NCI-H748 (cell line): ENCODE data around the gene DDX42.
"Not testable (repeated sequence)": the region's sequence is repeated elsewhere in the genome, so short reads cannot be mapped to it uniquely, and the experiment has no call there.

Experiments used
- DNase-seq: peaks from one replicate; lab custom pipeline; 2025; ENCODE audit not compliant: unreplicated experiment; lab: John Stamatoyannopoulos, UW

The DDX42 gene

GRCh38 chr17:63780507-63780906, 6.5 kb downstream of the DDX42 start:
- no peak for DNase-seq

- DNase-seq, result no peak
Observed at GRCh38 chr17:63780928-63781327, 7.0 kb downstream of the DDX42 start.

GRCh38 chr17:63783522-63783921, 9.6 kb downstream of the DDX42 start:
- DNase-seq, result no peak

DNA sequence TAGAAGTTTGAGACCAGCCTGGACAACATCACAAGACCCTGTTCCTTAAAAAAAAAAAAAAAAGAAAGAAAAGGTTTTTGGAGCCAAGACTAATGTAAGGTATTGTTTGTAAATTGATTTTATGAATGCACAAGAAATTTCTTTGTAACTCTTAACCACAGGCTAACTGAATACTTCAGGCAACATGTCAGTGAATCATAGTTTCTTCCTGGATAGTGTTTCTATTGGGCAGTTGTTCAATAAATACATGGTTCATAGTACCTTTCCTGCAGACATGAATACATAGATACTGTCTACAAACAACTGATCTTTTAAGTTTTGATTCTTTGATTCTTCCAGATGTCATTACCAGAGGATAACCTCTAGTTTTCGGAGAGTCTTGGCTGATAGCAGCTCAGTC, 11.6 kb downstream of the DDX42 start:
- no peak for DNase-seq

DNA sequence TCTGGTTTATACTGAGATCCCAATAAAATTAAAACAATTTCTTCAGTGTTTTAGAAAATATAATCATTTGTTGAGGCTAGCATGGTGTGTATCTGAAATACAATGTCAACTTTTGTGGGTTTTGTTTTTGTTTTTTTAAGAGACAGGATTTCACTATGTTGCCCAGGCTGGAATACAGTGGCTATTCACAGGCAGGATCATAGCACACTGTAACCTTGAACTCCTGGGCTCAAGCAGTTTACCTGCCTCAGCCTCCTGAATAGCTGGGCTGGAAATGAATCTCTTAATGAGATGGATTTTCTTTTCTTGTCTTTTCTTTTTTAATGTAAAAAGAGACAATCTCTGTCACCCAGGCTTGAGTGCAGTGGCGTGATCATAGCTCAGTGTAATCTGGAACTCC, 12.1 kb downstream of the DDX42 start:
- DNase-seq, result no peak

DNA sequence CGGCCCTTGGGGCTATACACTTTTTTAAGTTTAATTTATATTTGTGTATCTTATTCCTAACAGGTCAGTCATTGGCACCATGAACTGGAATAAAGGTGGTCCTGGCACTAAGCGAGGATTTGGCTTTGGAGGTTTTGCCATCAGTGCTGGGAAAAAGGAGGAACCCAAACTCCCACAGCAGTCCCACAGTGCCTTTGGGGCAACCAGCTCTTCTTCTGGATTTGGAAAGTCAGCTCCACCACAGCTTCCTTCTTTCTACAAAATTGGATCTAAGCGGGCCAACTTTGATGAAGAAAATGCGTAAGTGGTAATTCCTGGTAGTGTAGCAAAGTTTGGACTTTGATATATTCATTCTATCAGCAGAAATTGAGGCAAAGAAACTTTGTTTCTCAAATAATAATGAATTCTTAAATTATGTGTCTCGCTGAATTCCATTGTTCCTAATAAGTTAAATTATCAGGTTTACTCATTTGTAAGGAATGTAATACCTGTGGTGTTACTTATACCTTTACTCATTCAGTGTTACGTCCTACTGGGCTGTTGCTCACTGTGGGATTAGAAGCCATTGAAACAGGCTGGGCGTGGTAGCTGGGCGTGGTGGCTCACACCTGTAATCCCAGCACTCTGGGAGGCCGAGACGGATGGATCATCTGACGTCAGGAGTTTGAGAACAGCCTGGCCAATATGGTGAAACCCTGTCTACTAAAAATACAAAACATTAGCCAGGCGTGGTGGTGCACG, 13.2 kb downstream of the DDX42 start:
- no peak for DNase-seq

DNA sequence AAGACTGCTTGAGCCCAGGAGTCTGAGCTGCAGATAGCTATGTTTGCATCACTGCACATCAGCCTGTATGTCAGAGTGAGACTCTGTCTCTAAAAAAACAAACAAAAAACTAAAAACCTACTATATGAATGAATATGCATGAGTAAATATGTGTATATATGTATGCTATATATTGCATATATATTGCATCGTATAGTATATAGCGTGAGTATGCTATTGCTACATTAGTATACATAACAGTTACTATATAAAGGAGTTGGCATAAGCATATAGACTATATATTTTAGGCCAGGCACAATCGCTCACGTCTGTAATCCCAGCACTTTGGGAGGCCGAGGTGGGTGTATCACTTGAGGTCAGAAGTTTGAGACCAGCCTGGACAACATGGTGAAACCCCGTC, 16.1 kb downstream of the DDX42 start:
- no peak for DNase-seq

- DNase-seq, result no peak
Observed at GRCh38 chr17:63792055-63792729, 18.2 kb downstream of the DDX42 start.

GRCh38 chr17:63796375-63796774, 22.4 kb downstream of the DDX42 start:
- DNase-seq, result not testable (repeated sequence)

- DNase-seq, result no peak
Observed at GRCh38 chr17:63798572-63799106, 24.7 kb downstream of the DDX42 start.

DNA sequence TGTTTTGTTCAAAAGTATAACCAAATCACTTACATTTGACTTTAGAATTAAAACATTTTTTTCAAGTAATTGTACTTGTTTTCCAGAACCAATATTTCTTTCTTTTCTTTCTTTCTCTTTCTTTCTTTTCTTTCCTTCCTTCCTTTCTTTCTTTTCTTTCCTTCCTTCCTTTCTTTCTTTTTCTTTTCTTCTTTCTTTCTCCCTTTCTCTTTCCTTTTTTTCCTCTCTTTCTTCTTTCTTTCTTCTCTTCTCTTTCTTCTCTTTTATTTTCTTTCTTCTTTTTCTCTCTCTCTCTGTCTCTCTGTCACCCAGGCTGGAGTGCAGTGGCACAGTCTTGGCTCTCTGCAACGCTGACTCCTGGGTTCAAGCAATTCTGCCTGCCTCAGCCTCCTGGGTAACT, 26.8 kb downstream of the DDX42 start:
- DNase-seq, result no peak

GRCh38 chr17:63804328-63804727, 30.4 kb downstream of the DDX42 start:
- no peak for DNase-seq

DNA sequence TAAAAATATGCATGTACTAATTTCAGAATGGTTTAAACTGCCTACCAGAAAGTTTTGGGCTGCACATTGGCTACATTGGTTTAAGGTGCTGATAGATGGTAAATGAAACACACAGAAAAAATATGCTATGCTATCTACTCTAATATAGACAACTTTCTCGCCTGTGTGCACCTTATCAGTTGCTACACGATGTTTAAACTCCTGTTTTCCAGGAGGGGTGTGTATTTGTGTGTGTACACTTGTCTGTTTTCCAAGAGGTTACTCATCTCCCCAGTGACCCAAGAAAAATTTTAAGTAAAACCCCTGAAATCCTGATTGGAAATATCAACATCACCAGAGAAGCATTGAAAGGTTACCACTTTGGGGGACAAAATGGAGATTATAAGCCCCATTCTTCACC, 31.6 kb downstream of the DDX42 start:
- no peak for DNase-seq

DNA sequence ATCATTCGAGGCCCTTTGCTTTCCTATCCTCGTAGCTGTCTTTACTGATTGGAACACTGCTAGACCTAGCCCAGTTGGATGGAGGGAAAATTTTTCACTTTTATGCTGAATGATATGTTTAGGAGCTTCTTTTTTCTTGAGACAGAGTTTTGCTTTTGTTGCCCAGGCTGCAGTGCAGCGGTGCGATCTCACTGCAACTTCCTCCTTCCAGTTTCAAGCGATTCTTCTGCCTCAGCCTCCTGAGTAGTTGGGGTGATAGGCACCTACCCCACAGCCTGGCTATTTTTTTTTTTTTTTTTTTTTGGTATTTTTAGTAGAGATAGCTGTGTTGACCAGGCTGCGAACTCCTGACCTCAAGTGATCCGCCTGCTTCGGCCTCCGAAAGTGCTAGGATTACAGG, 36.0 kb downstream of the DDX42 start:
- DNase-seq, result no peak

DNA sequence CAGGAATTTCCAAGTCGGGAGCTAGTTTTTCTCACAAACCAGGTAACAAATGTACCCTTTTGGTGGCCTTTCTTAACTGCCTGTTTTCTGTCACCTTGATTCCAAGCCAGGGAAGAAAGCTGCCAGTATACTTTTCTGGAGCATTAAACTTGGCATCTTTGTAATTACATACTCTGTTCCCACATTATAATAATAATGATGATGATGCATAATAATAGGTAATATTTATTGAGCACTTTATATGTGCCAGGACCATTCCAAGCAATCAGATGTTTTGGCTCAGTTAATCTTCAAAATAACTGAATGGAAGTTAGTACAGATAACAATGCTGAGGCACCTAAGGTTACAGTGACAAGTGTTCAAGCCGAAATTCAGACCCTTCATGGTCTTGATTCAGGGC, 42.2 kb downstream of the DDX42 start:
- no peak for DNase-seq

GRCh38 chr17:63816669-63817068, 42.7 kb downstream of the DDX42 start:
- DNase-seq, result no peak

GRCh38 chr17:63817736-63818385, 43.9 kb downstream of the DDX42 start:
- no peak for DNase-seq

- no peak for DNase-seq
Observed at GRCh38 chr17:63819131-63819530, 45.2 kb downstream of the DDX42 start.

DNA sequence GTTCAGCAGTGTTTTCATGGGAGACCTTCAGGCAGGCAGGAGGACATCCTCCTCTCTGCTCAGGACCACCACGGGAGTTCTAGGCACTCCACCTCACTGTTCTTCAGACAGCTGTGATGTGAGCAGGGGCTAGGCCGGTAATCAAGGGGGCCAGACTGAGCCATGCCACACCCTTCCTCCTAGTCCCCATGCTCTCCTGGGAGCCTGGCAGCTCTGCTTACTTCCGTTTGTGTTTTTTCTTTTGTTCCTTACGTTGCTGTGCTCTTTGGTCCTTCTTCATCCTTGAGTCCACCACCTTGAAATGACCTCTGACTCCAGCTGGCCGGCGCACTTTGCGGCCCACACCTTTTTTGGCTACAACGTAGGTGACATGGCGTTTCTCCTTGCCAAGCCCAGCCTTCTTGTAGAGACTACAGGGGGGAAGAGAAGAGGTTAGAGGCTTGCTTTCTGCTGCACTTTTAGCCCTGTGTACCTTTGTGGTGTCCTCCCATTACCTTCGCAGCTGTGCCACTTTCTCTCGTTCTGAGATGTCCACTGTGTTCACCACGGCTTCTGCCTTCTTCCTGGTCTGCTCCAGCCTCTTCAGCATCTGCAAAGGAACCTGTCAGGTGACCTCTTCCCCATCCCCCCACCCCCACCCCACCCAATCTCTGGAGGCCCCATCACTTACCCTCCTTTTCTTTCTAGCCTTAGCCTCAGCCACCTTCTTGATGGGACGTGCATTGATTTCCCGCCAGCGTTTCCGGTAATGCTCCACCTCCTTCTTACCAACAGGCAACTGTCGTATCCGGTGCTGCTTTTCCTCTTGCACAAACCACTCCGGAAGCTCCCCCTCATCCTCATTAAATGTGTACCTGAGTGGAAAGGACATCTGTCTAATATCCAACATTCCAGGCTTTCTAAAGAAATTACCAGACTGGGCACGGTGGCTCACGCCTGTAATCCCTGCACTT, 45.9 kb downstream of the DDX42 start:
- no peak for DNase-seq

DNA sequence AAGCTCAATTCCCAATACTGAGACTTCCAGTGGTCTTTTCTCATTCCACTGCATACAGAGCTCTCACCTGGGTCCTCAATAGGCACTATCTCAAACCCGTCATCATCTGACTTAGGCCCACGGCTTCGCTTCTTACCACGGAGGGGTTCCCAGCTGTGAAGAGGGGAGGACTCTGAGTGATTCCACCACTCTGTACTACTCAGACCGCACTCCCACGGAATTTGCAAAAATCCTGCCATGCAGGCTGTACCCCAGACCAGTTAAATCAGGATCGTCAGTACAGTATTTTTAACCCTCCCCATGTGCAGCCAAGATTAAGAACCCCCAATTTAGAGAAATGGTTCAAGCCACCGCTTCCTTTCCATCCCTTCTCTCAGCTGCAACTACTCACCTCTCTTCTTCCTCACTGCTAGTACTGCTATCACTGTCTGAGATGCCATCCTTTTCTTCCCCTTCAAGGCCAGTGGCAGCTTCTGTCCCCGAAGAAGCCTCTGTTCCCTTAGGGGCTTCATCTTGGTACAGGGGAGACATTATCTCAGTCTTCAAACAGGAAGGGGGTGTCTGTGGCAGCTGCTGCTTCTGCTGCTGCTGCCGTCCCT, 47.1 kb downstream of the DDX42 start:
- DNase-seq, result no peak

GRCh38 chr17:63821804-63822203, 47.8 kb downstream of the DDX42 start:
- DNase-seq, result no peak
